PC-3 (cell line): ENCODE results near the gene AP2A1. TPM values are rescaled to one million over a fixed set of nuclear protein-coding genes. Genes with fewer than 3 reads are reported as not detected.
"Not testable (repeated sequence)": the region's sequence is repeated elsewhere in the genome, so short reads cannot be mapped to it uniquely, and the experiment has no call there.

Source experiments
- ATAC-seq: fragments of 200-7000 bp; cut with Tn5 transposase; 2 replicates; pipeline ENCODE4 v1.9.1; 2020; ENCODE audit warnings: mild to moderate bottlenecking, moderate library complexity
- BruUV-seq: library from RNA; stranded (reverse); fragments of 400-500 nt; replicated peaks from 2 replicates; lab custom pipeline; 2021; lab: Mats Ljungman, UMichigan
- CTCF ChIA-PET: fragments of 300-600 bp; sonication (Branson Sonifier 250); formaldehyde crosslinking; loops from one replicate; lab custom pipeline; 2022; ENCODE audit warnings: antibody characterized with exemption; lab: Charles Lee
- POLR2A ChIA-PET: fragments of 300-600 bp; sonication (Branson Sonifier 250); formaldehyde crosslinking; loops from one replicate; lab custom pipeline; 2022; ENCODE audit warnings: antibody characterized with exemption; ENCODE audit not compliant: unreplicated experiment; lab: Charles Lee
- DNase-seq: peaks from one replicate; pipeline ENCODE4 v3.0.0-alpha.2; 2015
- H2AFZ ChIP-seq: fragments of 300-600 bp; sonication (generic); 2 replicates; pipeline ENCODE4 v1.6.0; 2016; ENCODE audit warnings: antibody characterized with exemption, low read length
- H3F3A ChIP-seq: fragments of 300-600 bp; sonication (generic); one replicate; pipeline ENCODE4 v1.6.0; 2017; ENCODE audit warnings: antibody characterized with exemption, low read length, control low read depth, mild to moderate bottlenecking; ENCODE audit not compliant: unreplicated experiment
- H3K27ac ChIP-seq: fragments of 300-600 bp; sonication (generic); 2 replicates; pipeline ENCODE4 v1.5.1; 2016; ENCODE audit warnings: mild to moderate bottlenecking, low read length
- H3K27me3 ChIP-seq: fragments of 300-600 bp; sonication (generic); 2 replicates; pipeline ENCODE4 v1.6.1; 2016; ENCODE audit warnings: low read length, mixed read lengths
- H3K36me3 ChIP-seq: fragments of 300-600 bp; sonication (generic); 2 replicates; pipeline ENCODE4 v1.6.1; 2016; ENCODE audit warnings: low read depth, mixed run types, low read length, mixed read lengths
- H3K4me1 ChIP-seq: fragments of 300-600 bp; sonication (generic); 2 replicates; pipeline ENCODE4 v1.5.1; 2016; ENCODE audit warnings: low read length; ENCODE audit not compliant: insufficient read depth
- H3K4me2 ChIP-seq: fragments of 300-600 bp; sonication (generic); 2 replicates; pipeline ENCODE4 v1.6.0; 2016; ENCODE audit warnings: low read length
- H3K4me3 ChIP-seq: fragments of 300-600 bp; sonication (generic); 2 replicates; pipeline ENCODE4 v1.5.1; 2016; ENCODE audit warnings: mild to moderate bottlenecking, low read length, mixed read lengths
- H3K79me2 ChIP-seq: fragments of 300-600 bp; sonication (generic); 2 replicates; pipeline ENCODE4 v1.6.1; 2017; ENCODE audit warnings: low read length, mixed read lengths
- H3K9ac ChIP-seq: fragments of 300-600 bp; sonication (generic); 2 replicates; pipeline ENCODE4 v1.6.0; 2016; ENCODE audit warnings: mild to moderate bottlenecking, low read length
- H3K9me2 ChIP-seq: fragments of 300-600 bp; sonication (generic); replicated peaks from 2 replicates; pipeline ENCODE4 v1.6.1; 2016; ENCODE audit warnings: mixed run types, low read length, mixed read lengths
- H3K9me3 ChIP-seq: fragments of 300-600 bp; sonication (generic); 2 replicates; pipeline ENCODE4 v1.6.1; 2016; ENCODE audit warnings: low read length, mixed read lengths
- H4K20me1 ChIP-seq: fragments of 300-600 bp; sonication (generic); 2 replicates; pipeline ENCODE4 v1.6.1; 2016; ENCODE audit warnings: low read length, mixed read lengths
- EZH2 ChIP-seq: fragments of 300-600 bp; sonication (generic); IDR thresholded peaks from one replicate; pipeline ENCODE4 v1.6.1; 2017; ENCODE audit warnings: antibody characterized with exemption, mild to moderate bottlenecking, low read length; ENCODE audit not compliant: unreplicated experiment
- EZH2phosphoT487 ChIP-seq: fragments of 300-600 bp; sonication (generic); IDR thresholded peaks from 2 replicates; pipeline ENCODE4 v1.6.1; 2018; ENCODE audit warnings: mild to moderate bottlenecking, antibody characterized with exemption, low read length, borderline replicate concordance
- intact Hi-C: fragments of 100-400 bp; cut with micrococcal nuclease; formaldehyde crosslinking; loops from 2 replicates; pipeline ENCODE4 v1.9.0; 2023
- total RNA-seq: library from RNA; depleted of rRNA; stranded (reverse); fragments of >200 nt; gene quantifications from 2 replicates; pipeline ENCODE4 v1.2.3, GENCODE V29; 2014
- TF ChIP-seq, protein P1 (sequence below): fragments of 300-600 bp; sonication (generic); conservative IDR thresholded peaks from 2 replicates; pipeline ENCODE4 v1.5.1; 2017; ENCODE audit warnings: antibody characterized with exemption, low read depth, mild to moderate bottlenecking, low read length

AP2A1 gene
- total RNA-seq, 1 experiment from 2014 or later = 143 TPM

DNA sequence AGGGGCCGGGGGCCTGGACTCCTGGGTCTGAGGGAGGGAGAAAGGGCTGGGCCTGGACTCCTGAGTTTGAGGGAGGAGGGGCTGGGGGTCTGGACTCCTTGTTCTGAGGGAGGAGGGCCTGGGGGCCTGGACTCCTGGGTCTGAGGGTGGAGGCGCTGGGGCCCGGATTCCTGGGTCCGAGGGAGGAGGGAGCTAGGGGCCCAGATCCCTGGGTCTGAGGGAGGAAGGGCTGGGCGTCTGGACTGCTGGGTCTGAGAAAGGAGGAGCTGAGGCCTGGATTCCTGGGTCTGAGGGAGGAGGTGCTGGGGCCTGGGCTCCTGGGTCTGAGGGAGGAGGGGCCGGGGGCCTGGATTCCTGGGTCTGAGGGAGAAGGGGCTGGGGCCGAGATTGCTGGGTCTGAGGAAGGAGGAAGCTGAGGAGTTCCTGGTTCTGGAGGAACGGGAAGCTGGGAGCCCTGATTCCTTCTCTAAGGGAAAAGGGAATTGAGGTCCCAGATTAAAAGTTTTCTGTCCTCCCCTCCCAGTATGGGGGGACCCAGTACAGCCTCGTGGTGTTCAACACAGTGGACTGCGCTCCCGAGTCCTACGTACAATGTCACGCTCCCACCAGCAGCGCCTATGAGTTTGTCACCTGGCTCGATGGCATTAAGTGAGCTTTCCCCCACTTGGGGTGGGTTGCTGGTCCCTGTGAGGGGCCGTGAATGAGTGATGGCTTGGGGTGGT, 52.0 kb downstream of the AP2A1 start:
- peaks cover 17% of the 10 kb centered on the region for H3K4me1 ChIP-seq
- H3K27ac ChIP-seq = 0 out of 2 replicates have a peak overlapping the region, but pooled peaks have one; percentile 58
- peaks cover 31% of the 10 kb centered on the region for H3K79me2 ChIP-seq
- BruUV-seq = no TSS peak
- H4K20me1 ChIP-seq = no peaks in the 10 kb centered on the region
- intact Hi-C loops = loop anchor here (1.0 to 5.0 kb wide), 3 partner anchors 31 to 67 kb away; partner anchors contain the start of gene PNKP
- H3K9ac ChIP-seq = peak overlapping the region; percentile 82
- peaks cover 3% of the 10 kb centered on the region; the same call in 1 of the 2 replicates for H3K36me3 ChIP-seq
- H3K27me3 ChIP-seq = no peaks in the 10 kb centered on the region
- no peaks in the 10 kb centered on the region for H3K9me2 ChIP-seq
- peak overlapping the region; percentile 86 for H3K4me2 ChIP-seq
- no peak for ATAC-seq
- peak overlapping the region; percentile 79 for H3K4me3 ChIP-seq
- peaks cover 5% of the 10 kb centered on the region for H3F3A ChIP-seq
- DNase-seq = no peak
- H2AFZ ChIP-seq = peak overlapping the region; percentile 95
- POLR2A ChIA-PET = no interaction called here
- CTCF ChIA-PET = interaction anchor here (0.6 to 1.0 kb wide), 2 partner anchors 9 to 33 kb away, joined by 3 to 7 read pairs; no protein-coding TSS in a partner anchor
- TF ChIP-seq EZH2 = no peak
- TF ChIP-seq EZH2phosphoT487 = no peak
- TF ChIP-seq, protein P1, sequence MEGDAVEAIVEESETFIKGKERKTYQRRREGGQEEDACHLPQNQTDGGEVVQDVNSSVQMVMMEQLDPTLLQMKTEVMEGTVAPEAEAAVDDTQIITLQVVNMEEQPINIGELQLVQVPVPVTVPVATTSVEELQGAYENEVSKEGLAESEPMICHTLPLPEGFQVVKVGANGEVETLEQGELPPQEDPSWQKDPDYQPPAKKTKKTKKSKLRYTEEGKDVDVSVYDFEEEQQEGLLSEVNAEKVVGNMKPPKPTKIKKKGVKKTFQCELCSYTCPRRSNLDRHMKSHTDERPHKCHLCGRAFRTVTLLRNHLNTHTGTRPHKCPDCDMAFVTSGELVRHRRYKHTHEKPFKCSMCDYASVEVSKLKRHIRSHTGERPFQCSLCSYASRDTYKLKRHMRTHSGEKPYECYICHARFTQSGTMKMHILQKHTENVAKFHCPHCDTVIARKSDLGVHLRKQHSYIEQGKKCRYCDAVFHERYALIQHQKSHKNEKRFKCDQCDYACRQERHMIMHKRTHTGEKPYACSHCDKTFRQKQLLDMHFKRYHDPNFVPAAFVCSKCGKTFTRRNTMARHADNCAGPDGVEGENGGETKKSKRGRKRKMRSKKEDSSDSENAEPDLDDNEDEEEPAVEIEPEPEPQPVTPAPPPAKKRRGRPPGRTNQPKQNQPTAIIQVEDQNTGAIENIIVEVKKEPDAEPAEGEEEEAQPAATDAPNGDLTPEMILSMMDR = no peak
- no peaks in the 10 kb centered on the region for H3K9me3 ChIP-seq

GRCh38 chr19:49819452-49820115, 52.8 kb downstream of the AP2A1 start:
- BruUV-seq, H3K4me1 ChIP-seq, H3K36me3 ChIP-seq, H3K9me2 ChIP-seq, H3K9me3 ChIP-seq, POLR2A ChIA-PET, H3K27me3 ChIP-seq, H3K27ac ChIP-seq, ATAC-seq, H4K20me1 ChIP-seq, H3F3A ChIP-seq, DNase-seq: not testable (repeated sequence)
- peak overlapping the region; percentile 79 for H3K4me3 ChIP-seq
- intact Hi-C loops = loop anchor here (5.0 kb wide), 2 partner anchors 48 to 67 kb away; partner anchors contain the start of gene PNKP
- CTCF ChIA-PET = interaction anchor here (0.6 to 1.0 kb wide), 2 partner anchors 10 to 34 kb away, joined by 3 to 7 read pairs; no protein-coding TSS in a partner anchor
- H3K79me2 ChIP-seq = peaks cover 36% of the 10 kb centered on the region
- peak overlapping the region; percentile 86 for H3K4me2 ChIP-seq
- H2AFZ ChIP-seq = peak overlapping the region; percentile 95; the same call in 1 of the 2 replicates
- peak overlapping the region; percentile 82 for H3K9ac ChIP-seq

DNA sequence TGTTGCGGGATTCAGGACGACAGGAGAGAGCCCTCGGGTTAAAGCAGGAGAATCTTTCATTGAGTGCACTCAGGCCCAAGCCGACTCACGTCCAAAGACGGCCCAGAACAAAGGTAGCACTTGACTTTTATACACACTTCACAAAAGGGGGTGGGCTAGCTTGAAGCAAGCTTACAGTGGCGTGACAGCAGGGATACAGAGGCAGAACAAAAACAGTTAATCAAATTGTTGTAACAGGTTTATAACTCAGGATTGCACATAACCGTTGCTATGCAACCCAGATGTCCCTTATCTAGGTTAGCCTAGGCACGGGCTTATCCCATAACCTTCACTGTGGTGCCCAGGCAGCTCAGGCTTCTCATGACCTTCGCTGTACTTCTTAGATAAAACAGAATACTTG, 53.3 kb downstream of the AP2A1 start:
- ATAC-seq = no peak
- Histone ChIP-seq H3K9me2 (no peaks in the 10 kb centered on the region), H3K27me3 (no peaks in the 10 kb centered on the region), H4K20me1 (no peaks in the 10 kb centered on the region), H3K4me3 (no peak overlapping the region), H3F3A (no peaks in the 10 kb centered on the region), H3K4me2 (no peak overlapping the region), H3K36me3 (peaks cover 3% of the 10 kb centered on the region; the same call in 1 of the 2 replicates), H3K27ac (no peak overlapping the region), H2AFZ (no peak overlapping the region), H3K4me1 (peaks cover 10% of the 10 kb centered on the region), H3K79me2 (peaks cover 41% of the 10 kb centered on the region), H3K9ac (no peak overlapping the region), H3K9me3 (no peaks in the 10 kb centered on the region)
- ChIA-PET POLR2A (no interaction called here), CTCF (no interaction called here)
- TF ChIP-seq EZH2 = no peak
- no peak for TF ChIP-seq EZH2phosphoT487
- TF ChIP-seq, protein P1 = no peak
- intact Hi-C loops = no loop called here
- no TSS peak for BruUV-seq
- no peak for DNase-seq
